Measurements from ENCODE around the gene XBP1. TPM values are rescaled to one million over a fixed set of nuclear protein-coding genes. Genes with fewer than 3 reads are reported as not detected.

The XBP1 gene
- total and polyA plus RNA-seq, 9 donors = 56.2 to 88.6 (median 67.0) TPM

DNA sequence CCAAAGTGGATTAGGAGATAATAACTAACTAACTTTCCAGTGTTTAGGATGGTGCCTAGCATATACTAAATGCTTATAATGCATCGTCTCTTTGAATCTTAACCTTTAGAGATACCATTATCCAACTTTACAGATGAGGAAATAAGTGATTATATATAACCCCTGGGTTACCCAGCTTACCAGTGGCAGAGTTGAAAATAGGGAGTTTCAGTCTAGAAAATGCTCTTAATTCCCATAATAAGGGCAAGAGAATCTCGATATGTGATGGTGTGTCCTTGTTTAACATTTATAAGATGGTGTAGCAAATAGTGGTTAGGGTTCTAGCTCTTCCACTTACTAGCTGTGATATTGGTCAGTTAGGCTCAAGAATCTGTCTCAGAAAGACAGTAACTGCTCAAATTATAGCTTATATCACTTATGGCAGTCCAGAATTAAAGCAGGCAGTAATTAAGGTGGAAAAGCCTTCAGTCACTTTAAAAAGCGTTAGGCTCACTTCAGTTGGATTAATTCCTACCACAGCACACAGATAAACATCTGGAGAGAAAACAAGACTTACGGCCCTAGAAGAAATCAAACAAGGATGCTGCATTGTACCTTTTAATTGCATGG, 6.3 kb downstream of the XBP1 start:
- Histone ChIP-seq H3K27me3 (ENCODE audit: control insufficient read depth, insufficient read depth, low read length) (no peaks in the 10 kb centered on the region), H3K4me1 (ENCODE audit: control insufficient read depth, insufficient read depth, low read length) (peaks cover 11% of the 10 kb centered on the region), H3K36me3 (ENCODE audit: control insufficient read depth, insufficient read depth, low read length) (peaks cover 48% of the 10 kb centered on the region), H3K27ac (ENCODE audit: low read length) (no peak overlapping the region), H3K4me3 (ENCODE audit: low read length) (no peak overlapping the region), H3K9me3 (replicated peaks; ENCODE audit: control insufficient read depth, low read depth, low read length) (no peaks in the 10 kb centered on the region)
- WGBS (ENCODE audit: insufficient coverage) = no CpG with 5 or more reads among the region's 4 CpGs
- no peak for DNase-seq

- Histone ChIP-seq H3K27me3 (ENCODE audit: control insufficient read depth, insufficient read depth, low read length) (no peaks in the 10 kb centered on the region), H3K4me3 (ENCODE audit: low read length) (no peak overlapping the region), H3K27ac (ENCODE audit: low read length) (no peak overlapping the region), H3K9me3 (replicated peaks; ENCODE audit: control insufficient read depth, low read depth, low read length) (no peaks in the 10 kb centered on the region), H3K4me1 (ENCODE audit: control insufficient read depth, insufficient read depth, low read length) (no peaks in the 10 kb centered on the region), H3K36me3 (ENCODE audit: control insufficient read depth, insufficient read depth, low read length) (peaks cover 40% of the 10 kb centered on the region)
- DNase-seq = no peak
- WGBS (ENCODE audit: insufficient coverage) = 56% methylated on average over 3 of the region's 15 CpGs
Measured at GRCh38 chr22:28792491-28793383, 7.6 kb downstream of the XBP1 start.

DNA sequence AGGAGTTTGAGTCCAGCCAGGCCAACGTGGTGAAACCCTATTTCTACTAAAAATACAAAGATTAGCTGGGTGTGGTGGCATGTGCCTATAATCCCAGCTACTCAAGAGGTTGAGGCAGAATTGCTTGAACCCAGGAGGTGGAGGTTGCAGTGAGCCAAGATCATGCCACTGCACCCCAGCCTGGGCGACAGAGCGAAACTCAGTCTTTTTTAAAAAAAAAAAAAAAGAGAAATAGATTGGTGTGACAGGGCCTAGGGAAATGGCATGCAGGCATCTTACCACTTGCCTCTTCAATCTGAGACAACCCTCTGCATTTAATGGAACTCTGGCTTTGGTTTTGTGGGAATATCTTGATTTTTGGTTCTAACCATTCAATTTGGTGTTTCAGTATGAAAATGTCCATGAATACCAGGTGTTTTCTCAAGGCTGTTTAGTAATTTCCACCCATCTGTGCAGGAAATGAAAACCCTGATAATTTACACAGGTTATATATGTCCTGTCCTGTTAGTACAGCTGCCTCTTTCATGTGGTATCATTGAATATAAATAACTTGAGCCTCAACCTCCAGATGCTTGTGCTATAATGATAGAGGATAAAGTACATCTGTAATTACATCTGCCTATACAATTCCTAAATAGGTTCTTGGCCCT, 8.4 kb downstream of the XBP1 start:
- no peaks in the 10 kb centered on the region for H3K27me3 ChIP-seq (ENCODE audit: control insufficient read depth, insufficient read depth, low read length)
- no peaks in the 10 kb centered on the region for H3K9me3 ChIP-seq (replicated peaks; ENCODE audit: control insufficient read depth, low read depth, low read length)
- no peak for DNase-seq
- no peak overlapping the region for H3K4me3 ChIP-seq (ENCODE audit: low read length)
- peaks cover 42% of the 10 kb centered on the region for H3K36me3 ChIP-seq (ENCODE audit: control insufficient read depth, insufficient read depth, low read length)
- no peak overlapping the region for H3K27ac ChIP-seq (ENCODE audit: low read length)
- H3K4me1 ChIP-seq (ENCODE audit: control insufficient read depth, insufficient read depth, low read length) = no peaks in the 10 kb centered on the region
- WGBS (ENCODE audit: insufficient coverage) = no CpG with 5 or more reads among the region's 3 CpGs

DNA sequence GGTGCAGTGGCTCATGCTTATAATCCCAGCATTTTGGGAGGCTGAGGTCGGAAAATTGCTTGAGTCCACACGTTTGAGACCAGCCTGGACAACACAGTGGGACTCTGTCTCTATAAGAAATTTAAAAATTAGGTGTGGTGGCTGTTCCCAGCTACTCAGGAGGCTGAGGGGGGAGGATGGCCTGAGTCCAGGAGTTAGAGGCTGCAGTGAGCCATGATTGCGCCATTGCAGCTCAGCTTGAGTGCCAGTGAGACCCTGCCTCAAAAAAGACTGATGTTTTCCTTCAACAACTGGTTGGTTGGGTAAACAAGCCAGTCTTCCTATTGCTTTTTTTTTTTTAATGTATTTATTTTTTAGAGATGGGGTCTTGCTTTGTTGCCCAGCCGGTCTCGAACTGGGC, 9.2 kb downstream of the XBP1 start:
- WGBS (ENCODE audit: insufficient coverage) = 95% methylated on average over 3 of the region's 5 CpGs
- Histone ChIP-seq H3K36me3 (ENCODE audit: control insufficient read depth, insufficient read depth, low read length) (peaks cover 36% of the 10 kb centered on the region), H3K4me1 (ENCODE audit: control insufficient read depth, insufficient read depth, low read length) (no peaks in the 10 kb centered on the region), H3K27ac (ENCODE audit: low read length) (no peak overlapping the region), H3K9me3 (replicated peaks; ENCODE audit: control insufficient read depth, low read depth, low read length) (no peaks in the 10 kb centered on the region), H3K4me3 (ENCODE audit: low read length) (no peak overlapping the region), H3K27me3 (ENCODE audit: control insufficient read depth, insufficient read depth, low read length) (no peaks in the 10 kb centered on the region)
- no peak for DNase-seq

DNA sequence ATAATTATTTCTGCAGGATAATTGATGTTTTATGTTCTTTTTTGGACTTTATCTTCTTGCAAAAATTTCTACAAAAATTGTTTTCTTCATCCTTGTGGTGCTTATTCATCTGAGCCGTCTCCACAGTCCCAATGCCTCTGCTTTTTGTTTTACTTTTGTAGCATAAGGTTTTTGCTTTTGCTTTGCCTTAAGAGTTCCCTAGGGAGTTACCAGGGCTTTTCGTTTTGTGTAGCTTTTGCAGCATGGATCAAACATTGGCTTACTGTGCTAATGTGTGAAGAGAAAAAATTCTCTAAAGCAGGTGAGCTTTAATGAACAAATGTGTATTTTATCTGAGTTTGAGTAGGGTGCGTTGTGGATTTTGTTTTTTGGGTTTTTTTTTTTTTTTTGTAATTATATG, 11.8 kb downstream of the XBP1 start:
- WGBS (ENCODE audit: insufficient coverage) = 50% methylated on average over 1 of the region's 3 CpGs
- Histone ChIP-seq H3K36me3 (ENCODE audit: control insufficient read depth, insufficient read depth, low read length) (peaks cover 36% of the 10 kb centered on the region), H3K4me3 (ENCODE audit: low read length) (no peak overlapping the region)

DNA sequence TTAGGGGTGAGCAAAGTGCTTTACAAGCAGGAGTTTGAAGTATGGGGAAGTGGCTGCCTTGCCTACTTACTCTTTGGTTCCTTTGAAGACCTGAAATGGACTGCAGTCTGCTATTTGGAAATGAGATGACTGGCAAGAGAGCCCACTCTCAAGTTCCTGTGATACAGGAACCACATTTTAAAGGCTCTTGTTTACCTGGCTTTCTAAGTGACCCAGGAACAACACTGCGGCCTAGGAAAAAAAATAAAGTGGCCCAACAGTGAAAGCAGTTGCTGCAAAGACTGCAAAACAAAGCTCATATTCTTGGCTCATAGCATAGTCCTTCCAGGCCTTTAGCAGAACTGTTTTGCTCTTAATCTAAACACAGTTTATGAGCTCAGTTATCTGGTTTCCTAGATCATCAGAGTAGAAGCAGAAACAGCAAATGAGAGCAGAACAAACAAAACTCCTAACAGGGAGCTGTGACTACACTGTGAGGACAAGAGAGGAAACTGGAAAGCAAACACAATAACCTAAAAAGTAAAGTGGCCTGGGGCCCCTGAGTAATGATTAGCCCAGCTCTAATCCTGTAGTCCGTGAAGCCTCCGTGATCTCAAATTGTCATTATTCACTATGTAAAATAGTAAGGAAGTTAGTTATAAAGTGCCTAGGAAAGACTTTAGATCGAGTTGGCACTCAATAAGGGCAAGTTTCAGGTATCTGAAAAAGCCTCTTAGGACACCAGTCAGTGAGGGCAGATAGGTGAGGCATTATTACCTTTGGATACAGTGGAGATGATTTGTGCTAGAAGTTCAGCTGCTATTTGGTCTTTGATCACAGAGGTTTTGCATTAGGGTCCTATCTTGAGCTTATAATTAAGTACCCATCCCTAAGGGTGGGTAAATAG, 16.3 kb downstream of the XBP1 start:
- no peaks in the 10 kb centered on the region for H3K27me3 ChIP-seq (ENCODE audit: control insufficient read depth, insufficient read depth, low read length)
- H3K4me3 ChIP-seq (ENCODE audit: low read length) = no peak overlapping the region
- 54% methylated on average over 2 of the region's 4 CpGs for WGBS (ENCODE audit: insufficient coverage)
- DNase-seq = no peak
- H3K4me1 ChIP-seq (ENCODE audit: control insufficient read depth, insufficient read depth, low read length) = no peaks in the 10 kb centered on the region
- no peak overlapping the region for H3K27ac ChIP-seq (ENCODE audit: low read length)
- H3K36me3 ChIP-seq (ENCODE audit: control insufficient read depth, insufficient read depth, low read length) = peaks cover 52% of the 10 kb centered on the region
- H3K9me3 ChIP-seq (replicated peaks; ENCODE audit: control insufficient read depth, low read depth, low read length) = no peaks in the 10 kb centered on the region

More for the DNA sequence above, 11.8 kb downstream of the XBP1 start:
- no peak for DNase-seq
- Histone ChIP-seq H3K27ac (ENCODE audit: low read length) (no peak overlapping the region), H3K27me3 (ENCODE audit: control insufficient read depth, insufficient read depth, low read length) (no peaks in the 10 kb centered on the region), H3K9me3 (replicated peaks; ENCODE audit: control insufficient read depth, low read depth, low read length) (no peaks in the 10 kb centered on the region), H3K4me1 (ENCODE audit: control insufficient read depth, insufficient read depth, low read length) (no peaks in the 10 kb centered on the region)

DNA sequence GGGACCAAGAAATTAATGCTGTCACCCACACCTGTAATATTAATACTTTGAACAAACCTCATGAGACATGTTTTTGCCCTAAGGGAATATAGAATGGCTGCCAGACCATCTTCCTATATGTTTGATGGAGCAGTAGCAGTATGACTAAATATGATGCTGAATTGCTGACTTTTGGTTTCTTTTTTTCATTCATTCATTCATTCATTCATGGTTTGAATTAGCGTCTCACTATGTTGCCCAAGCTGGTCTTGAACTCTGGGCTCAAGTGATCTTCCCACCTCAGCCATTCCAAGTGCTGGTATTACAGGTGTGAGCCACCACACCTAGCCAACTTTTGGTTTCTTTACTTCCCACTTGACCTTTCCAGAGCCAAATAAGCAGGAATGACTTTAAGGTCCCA, 20.1 kb downstream of the XBP1 start:
- no peaks in the 10 kb centered on the region for H3K9me3 ChIP-seq (replicated peaks; ENCODE audit: control insufficient read depth, low read depth, low read length)
- 86% methylated on average over 1 of the region's 1 CpG for WGBS (ENCODE audit: insufficient coverage)
- H3K27me3 ChIP-seq (ENCODE audit: control insufficient read depth, insufficient read depth, low read length) = no peaks in the 10 kb centered on the region
- DNase-seq = no peak
- H3K4me3 ChIP-seq (ENCODE audit: low read length) = no peak overlapping the region
- H3K4me1 ChIP-seq (ENCODE audit: control insufficient read depth, insufficient read depth, low read length) = no peaks in the 10 kb centered on the region
- no peak overlapping the region for H3K27ac ChIP-seq (ENCODE audit: low read length)
- H3K36me3 ChIP-seq (ENCODE audit: control insufficient read depth, insufficient read depth, low read length) = peaks cover 46% of the 10 kb centered on the region

GRCh38 chr22:28779833-28780232, 20.5 kb downstream of the XBP1 start:
- peaks cover 45% of the 10 kb centered on the region for H3K36me3 ChIP-seq (ENCODE audit: control insufficient read depth, insufficient read depth, low read length)
- H3K9me3 ChIP-seq (replicated peaks; ENCODE audit: control insufficient read depth, low read depth, low read length) = no peaks in the 10 kb centered on the region
- H3K27ac ChIP-seq (ENCODE audit: low read length) = no peak overlapping the region
- DNase-seq = no peak
- H3K4me1 ChIP-seq (ENCODE audit: control insufficient read depth, insufficient read depth, low read length) = no peaks in the 10 kb centered on the region
- no peak overlapping the region for H3K4me3 ChIP-seq (ENCODE audit: low read length)
- WGBS (ENCODE audit: insufficient coverage) = 95% methylated on average over 2 of the region's 5 CpGs
- H3K27me3 ChIP-seq (ENCODE audit: control insufficient read depth, insufficient read depth, low read length) = no peaks in the 10 kb centered on the region

GRCh38 chr22:28774378-28774777, 26.0 kb downstream of the XBP1 start:
- H3K36me3 ChIP-seq (ENCODE audit: control insufficient read depth, insufficient read depth, low read length) = peaks cover 22% of the 10 kb centered on the region
- no peaks in the 10 kb centered on the region for H3K9me3 ChIP-seq (replicated peaks; ENCODE audit: control insufficient read depth, low read depth, low read length)
- WGBS (ENCODE audit: insufficient coverage) = 80% methylated on average over 1 of the region's 1 CpG
- no peak for DNase-seq
- no peaks in the 10 kb centered on the region for H3K27me3 ChIP-seq (ENCODE audit: control insufficient read depth, insufficient read depth, low read length)
- no peaks in the 10 kb centered on the region for H3K4me1 ChIP-seq (ENCODE audit: control insufficient read depth, insufficient read depth, low read length)
- no peak overlapping the region for H3K27ac ChIP-seq (ENCODE audit: low read length)
- no peak overlapping the region for H3K4me3 ChIP-seq (ENCODE audit: low read length)
